NCI-H345 treated with DMSO at 0.1 percent for 48 hours (cell line): Measurements from ENCODE around the gene ZNF385B.
A peak's percentile ranks its signal among the peaks of the same experiment; 100 is the strongest.

Experiments used
- DNase-seq: peaks from one replicate; lab custom pipeline; 2025; ENCODE audit not compliant: unreplicated experiment; lab: John Stamatoyannopoulos, UW

Gene ZNF385B

GRCh38 chr2:179594268-179595112 lies 266.9 kb downstream of the ZNF385B start:
- no peak for DNase-seq

DNA sequence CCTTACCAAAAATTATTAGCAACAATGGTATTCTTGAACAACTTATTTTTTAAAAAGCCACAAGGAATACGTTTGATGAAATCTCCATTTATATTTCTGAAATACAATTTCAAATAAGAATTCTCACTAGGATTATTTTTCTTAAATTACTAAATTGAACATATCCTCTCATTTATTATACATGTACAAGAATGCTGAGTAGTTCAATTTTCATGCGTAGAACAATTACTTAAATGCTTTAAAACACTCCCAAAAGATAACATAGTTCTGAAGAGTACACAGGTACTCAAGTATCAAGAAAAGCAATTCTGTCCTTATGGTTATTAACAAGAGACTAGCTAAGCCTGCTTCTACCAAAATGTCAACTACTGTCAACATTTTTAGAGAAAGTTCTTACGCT lies 268.1 kb downstream of the ZNF385B start:
- DNase-seq: no peak

DNA sequence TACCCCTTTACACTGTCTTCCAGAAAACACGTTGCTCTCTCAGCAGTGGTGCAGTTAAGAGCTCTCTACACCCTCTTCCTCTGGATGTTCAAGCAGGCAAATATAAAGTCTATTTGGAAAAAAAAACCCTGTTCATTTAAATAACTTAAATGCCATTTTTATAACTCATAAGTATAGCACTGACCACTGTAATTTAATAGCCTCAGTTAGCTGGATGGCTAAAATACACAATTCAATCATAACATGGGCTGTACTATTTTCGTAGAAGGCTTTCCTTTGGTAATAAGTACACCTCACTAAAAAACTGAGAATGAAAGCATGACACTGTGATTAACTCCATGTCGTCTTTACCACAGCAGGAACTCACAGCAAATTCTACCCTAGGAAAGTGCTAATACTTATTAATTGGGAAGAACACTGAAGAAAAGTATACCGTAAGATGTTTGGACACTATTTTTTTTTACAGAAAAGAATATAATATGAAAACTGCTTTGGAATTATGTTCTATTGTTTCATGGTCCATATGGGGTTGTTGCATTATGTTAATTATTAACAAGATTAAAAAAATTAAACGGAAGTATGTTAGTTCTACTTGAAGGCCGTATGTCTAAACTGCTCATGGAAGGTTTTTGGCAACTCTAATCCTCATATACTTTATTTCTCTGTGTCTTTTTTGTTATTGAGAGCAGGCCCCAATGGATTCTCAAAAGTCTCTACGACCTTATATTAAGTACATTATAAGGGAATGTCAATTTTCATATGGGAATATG lies 269.1 kb downstream of the ZNF385B start:
- DNase-seq: no peak

GRCh38 chr2:179591690-179592089 lies 269.7 kb downstream of the ZNF385B start:
- DNase-seq: no peak

- no peak for DNase-seq
These were observed 272.8 kb downstream of the ZNF385B start for GRCh38 chr2:179588486-179589145.

GRCh38 chr2:179584760-179585159 lies 276.7 kb downstream of the ZNF385B start:
- no peak for DNase-seq

DNA sequence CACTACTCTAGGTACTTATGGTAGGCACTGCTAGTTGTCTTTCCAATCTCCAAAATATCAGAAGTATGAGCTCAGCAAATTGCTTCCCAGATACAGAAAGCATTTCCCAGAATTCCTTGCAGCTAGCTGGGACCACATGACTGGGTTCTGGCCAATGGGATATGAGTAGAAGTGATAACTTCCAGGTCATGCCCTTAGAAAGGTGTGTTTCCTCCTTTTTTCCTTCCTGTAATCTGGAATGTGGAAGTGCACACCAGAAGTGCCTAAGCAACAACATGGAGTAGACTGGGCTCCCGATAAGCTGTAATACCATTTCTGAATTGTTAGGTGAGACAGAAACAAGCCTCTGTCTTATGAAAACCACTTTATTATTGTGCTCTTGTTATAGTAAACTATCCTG lies 279.8 kb downstream of the ZNF385B start:
- no peak for DNase-seq

GRCh38 chr2:179580378-179581146 lies 280.9 kb downstream of the ZNF385B start:
- no peak for DNase-seq

GRCh38 chr2:179579800-179580199 lies 281.6 kb downstream of the ZNF385B start:
- DNase-seq: no peak

DNA sequence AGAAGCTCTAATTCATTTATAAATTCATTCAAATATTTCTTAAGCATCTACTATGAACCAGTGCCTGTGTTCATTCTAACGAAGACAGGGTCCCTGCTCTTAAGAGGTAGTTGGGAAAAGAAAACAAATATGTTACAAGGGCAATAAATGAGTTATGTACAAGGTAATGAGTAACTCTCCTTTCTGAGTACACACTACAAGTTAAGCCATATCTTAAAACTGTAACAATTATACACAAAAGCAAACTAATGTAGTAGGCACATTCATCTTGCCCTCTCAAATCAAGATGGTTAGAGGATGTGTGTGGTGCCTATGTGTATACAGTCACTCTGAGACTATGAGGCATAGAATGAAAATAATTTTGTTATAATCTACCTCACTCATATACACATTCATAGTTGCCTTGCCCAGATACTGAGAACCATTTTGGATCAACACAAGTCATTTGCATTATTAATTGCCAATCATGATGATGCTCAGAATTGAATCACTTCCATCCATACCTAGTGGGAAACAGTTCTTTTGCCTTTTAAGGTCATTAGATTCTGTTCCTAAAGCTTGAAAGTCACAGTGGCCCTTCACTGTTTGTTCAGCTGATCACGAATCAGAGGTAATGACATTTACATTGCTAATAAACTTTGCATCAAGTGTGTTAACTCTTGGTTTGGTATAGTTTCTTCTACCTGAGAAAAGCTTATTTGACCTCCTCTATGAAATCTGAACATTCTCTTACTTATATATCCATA lies 283.1 kb downstream of the ZNF385B start:
- no peak for DNase-seq

- DNase-seq: no peak
These were observed 287.3 kb downstream of the ZNF385B start for GRCh38 chr2:179574061-179574519.

DNA sequence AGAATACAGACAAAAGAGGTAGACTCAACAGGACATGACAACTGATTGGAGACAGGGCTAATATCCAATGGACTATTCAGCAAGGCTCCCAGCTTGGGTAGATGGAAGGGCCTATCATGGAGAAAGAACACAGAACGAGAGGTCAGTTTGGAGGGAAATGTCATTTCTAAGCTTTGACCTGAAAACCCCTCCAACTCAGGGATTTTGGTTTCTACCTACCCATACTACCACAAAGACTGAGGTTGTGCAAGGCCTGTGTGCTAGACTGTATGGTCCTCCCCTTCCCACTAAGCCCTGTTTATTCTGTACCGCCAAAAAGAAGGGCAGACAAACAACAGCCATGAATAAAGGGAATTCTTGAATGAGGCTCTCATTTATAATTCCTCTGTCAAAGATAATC lies 288.9 kb downstream of the ZNF385B start:
- DNase-seq: no peak

DNA sequence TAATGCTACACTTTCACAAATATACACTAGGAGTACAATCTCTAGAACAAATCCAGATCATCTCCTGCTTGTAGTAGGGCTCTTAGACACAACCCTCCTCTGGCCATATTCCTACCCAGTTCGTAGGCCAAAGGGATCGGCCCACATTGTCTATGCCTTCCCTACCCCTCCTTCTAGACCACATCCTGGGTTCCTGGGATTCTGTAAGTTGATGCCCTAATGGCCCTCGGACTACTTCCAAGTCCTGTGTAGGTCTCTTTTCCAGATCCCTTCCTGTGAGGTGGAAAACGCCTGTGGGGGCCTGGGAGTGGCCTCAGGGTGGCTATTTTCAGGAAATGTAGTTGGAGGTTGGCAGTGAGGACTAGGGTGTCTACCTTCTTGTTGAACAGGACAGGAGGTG lies 289.7 kb downstream of the ZNF385B start:
- DNase-seq: no peak

DNA sequence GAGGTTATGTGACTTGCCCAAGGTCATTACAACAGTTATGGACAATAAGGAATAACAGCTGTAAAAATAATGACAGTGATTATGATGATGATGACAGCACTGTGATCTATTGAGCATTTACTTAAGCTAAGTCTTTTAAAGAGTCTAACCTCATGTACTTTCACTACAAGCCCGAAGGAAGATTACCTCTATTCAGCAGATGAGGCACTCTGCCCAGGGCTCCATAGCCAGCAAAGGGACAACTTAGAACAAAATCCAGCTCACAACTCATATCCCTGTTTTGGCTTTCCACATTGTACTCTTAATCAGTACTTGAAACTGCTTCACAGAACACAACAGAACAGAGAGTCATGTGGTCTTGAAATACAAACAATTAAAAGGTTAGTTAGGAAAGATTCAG lies 290.2 kb downstream of the ZNF385B start:
- DNase-seq: no peak

- DNase-seq: no peak
These were observed 291.6 kb downstream of the ZNF385B start for GRCh38 chr2:179569831-179570233.

GRCh38 chr2:179565807-179566206 lies 295.6 kb downstream of the ZNF385B start:
- DNase-seq: no peak

- DNase-seq: peak; percentile 23
These were observed 299.0 kb downstream of the ZNF385B start for GRCh38 chr2:179562330-179562885.

- DNase-seq: no peak
These were observed 299.7 kb downstream of the ZNF385B start for GRCh38 chr2:179561702-179562101.

GRCh38 chr2:179560257-179560735 lies 301.1 kb downstream of the ZNF385B start:
- DNase-seq: no peak
